ENCODE results near the gene ZDHHC14.

DNA sequence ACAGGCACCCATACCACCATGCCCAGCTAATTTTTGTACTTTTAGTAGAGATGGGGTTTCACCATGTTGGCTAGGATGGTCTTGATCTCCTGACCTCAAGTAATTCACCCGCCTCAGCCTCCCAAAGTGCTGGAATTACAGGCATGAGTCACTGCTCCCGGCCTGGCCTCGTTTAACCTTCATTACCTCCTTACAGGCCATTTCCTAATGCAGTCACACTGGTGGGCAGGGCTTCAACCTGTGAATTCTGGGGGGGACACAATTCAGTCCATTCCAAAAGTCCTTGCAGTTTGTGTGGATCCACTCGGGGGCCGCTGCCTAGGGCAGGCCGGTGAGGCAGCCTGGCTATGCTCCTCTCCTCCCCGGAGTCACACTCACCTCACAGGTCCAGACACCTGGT, 329.6 kb downstream of the ZDHHC14 start:
- TF ChIP-seq, protein P1, sequence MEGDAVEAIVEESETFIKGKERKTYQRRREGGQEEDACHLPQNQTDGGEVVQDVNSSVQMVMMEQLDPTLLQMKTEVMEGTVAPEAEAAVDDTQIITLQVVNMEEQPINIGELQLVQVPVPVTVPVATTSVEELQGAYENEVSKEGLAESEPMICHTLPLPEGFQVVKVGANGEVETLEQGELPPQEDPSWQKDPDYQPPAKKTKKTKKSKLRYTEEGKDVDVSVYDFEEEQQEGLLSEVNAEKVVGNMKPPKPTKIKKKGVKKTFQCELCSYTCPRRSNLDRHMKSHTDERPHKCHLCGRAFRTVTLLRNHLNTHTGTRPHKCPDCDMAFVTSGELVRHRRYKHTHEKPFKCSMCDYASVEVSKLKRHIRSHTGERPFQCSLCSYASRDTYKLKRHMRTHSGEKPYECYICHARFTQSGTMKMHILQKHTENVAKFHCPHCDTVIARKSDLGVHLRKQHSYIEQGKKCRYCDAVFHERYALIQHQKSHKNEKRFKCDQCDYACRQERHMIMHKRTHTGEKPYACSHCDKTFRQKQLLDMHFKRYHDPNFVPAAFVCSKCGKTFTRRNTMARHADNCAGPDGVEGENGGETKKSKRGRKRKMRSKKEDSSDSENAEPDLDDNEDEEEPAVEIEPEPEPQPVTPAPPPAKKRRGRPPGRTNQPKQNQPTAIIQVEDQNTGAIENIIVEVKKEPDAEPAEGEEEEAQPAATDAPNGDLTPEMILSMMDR (IDR thresholded peaks at IDR 0.05; ENCODE audit: low read depth, low read length, poor library complexity, severe bottlenecking): no peak
- no peak for TF ChIP-seq EZH2phosphoT487 (IDR thresholded peaks at IDR 0.05; ENCODE audit: borderline replicate concordance, low read length)
